ENCODE results near the gene JAML. TPM values are rescaled to one million over a fixed set of nuclear protein-coding genes. Genes with fewer than 3 reads are reported as not detected.

Gene JAML
- total and polyA plus RNA-seq, 2 of the 13 experiments (the other 11 are each of a cell fraction or from before 2014, with no cell fraction given) = 2.0 to 3.3 TPM

- FAIRE-seq (no peak), DNase-seq (ENCODE audit: low spot score) (no peak), ATAC-seq (no peak)
- intact Hi-C loops (cut with micrococcal nuclease; ENCODE audit: unreplicated experiment) (no loop called here), in situ Hi-C loops (cut with HindIII; ENCODE audit: extremely low pct_ligation_motif_present, low pct_unique_long_range_greater_than_20kb) (no loop called here)
- WGBS (ENCODE audit: low lambda C conversion rate) = 90% methylated on average over 5 of the region's 5 CpGs
- POLR2A ChIA-PET = no interaction called here
- no peaks in the 10 kb centered on the region for H3K27me3 ChIP-seq (ENCODE audit: control insufficient read depth in 1 of 2, insufficient read depth in 2 of 2, low read length in 2 of 2)
- H3K9ac ChIP-seq (ENCODE audit: insufficient read depth, low read depth, low read length) = no peak overlapping the region
- peaks cover 0 to 26% of the 10 kb centered on the region in 2 experiments for H3K36me3 ChIP-seq (replicated peaks in 1 of 2; ENCODE audit: control insufficient read depth in 1 of 2, insufficient read depth in 2 of 2, low read length in 2 of 2)
- H3K9me3 ChIP-seq (ENCODE audit: low read length) = no peaks in the 10 kb centered on the region
- CTCF ChIA-PET (ENCODE audit: low intra/inter-chr PET ratio, low total read pairs) = no interaction called here
- H3K79me2 ChIP-seq (ENCODE audit: insufficient read depth, low read length) = no peaks in the 10 kb centered on the region
- no peak overlapping the region for H3K4me2 ChIP-seq (ENCODE audit: low read depth, low read length)
- H2AFZ ChIP-seq (ENCODE audit: low read length) = no peak overlapping the region
- BruUV-seq (replicated peaks) = no TSS peak
- H3K4me3 ChIP-seq (replicated peaks in 1 of 3; ENCODE audit: insufficient read depth in 1 of 3, low read depth in 2 of 3, low read length in 3 of 3) = no peak overlapping the region
- H3K4me1 ChIP-seq (ENCODE audit: insufficient read depth, low read length) = peaks cover 25% of the 10 kb centered on the region
- TF ChIP-seq BRF2 (CRISPR knock-in tag; IDR thresholded peaks at IDR 0.05) (no peak), ZC3H13 (CRISPR knock-in tag; IDR thresholded peaks at IDR 0.05) (no peak), ZNF558 (CRISPR knock-in tag; IDR thresholded peaks at IDR 0.05; ENCODE audit: borderline replicate concordance) (no peak), GTF2F1 (IDR thresholded peaks at IDR 0.05; ENCODE audit: low read length) (no peak), NFE2 (CRISPR knock-in tag; IDR thresholded peaks at IDR 0.05) (no peak), SIX4 (CRISPR knock-in tag; IDR thresholded peaks at IDR 0.05) (no peak), ZBTB33 (CRISPR knock-in tag; IDR thresholded peaks at IDR 0.05) (no peak), ZNF225 (CRISPR knock-in tag; IDR thresholded peaks at IDR 0.05) (no peak), ZNF747 (CRISPR knock-in tag; IDR thresholded peaks at IDR 0.05; ENCODE audit: borderline replicate concordance) (no peak), HOXD1 (CRISPR knock-in tag; IDR thresholded peaks at IDR 0.05) (no peak), ZBTB42 (CRISPR knock-in tag; IDR thresholded peaks at IDR 0.05) (no peak)
- TF ChIP-seq, protein P1, sequence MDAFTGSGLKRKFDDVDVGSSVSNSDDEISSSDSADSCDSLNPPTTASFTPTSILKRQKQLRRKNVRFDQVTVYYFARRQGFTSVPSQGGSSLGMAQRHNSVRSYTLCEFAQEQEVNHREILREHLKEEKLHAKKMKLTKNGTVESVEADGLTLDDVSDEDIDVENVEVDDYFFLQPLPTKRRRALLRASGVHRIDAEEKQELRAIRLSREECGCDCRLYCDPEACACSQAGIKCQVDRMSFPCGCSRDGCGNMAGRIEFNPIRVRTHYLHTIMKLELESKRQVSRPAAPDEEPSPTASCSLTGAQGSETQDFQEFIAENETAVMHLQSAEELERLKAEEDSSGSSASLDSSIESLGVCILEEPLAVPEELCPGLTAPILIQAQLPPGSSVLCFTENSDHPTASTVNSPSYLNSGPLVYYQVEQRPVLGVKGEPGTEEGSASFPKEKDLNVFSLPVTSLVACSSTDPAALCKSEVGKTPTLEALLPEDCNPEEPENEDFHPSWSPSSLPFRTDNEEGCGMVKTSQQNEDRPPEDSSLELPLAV (CRISPR knock-in tag; conservative IDR thresholded peaks at IDR 0.05; ENCODE audit: low read depth) = no peak
- TF ChIP-seq, protein P2, sequence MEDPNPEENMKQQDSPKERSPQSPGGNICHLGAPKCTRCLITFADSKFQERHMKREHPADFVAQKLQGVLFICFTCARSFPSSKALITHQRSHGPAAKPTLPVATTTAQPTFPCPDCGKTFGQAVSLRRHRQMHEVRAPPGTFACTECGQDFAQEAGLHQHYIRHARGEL (CRISPR knock-in tag; IDR thresholded peaks at IDR 0.05) = no peak
- TF ChIP-seq, protein P3, sequence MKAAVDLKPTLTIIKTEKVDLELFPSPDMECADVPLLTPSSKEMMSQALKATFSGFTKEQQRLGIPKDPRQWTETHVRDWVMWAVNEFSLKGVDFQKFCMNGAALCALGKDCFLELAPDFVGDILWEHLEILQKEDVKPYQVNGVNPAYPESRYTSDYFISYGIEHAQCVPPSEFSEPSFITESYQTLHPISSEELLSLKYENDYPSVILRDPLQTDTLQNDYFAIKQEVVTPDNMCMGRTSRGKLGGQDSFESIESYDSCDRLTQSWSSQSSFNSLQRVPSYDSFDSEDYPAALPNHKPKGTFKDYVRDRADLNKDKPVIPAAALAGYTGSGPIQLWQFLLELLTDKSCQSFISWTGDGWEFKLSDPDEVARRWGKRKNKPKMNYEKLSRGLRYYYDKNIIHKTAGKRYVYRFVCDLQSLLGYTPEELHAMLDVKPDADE (CRISPR knock-in tag; IDR thresholded peaks at IDR 0.05) = no peak
- H4K20me1 ChIP-seq (ENCODE audit: insufficient read depth, low read length) = no peaks in the 10 kb centered on the region
- H3K27ac ChIP-seq (ENCODE audit: extremely low read length, insufficient read depth, low read length) = no peak overlapping the region
Measured at GRCh38 chr11:118233377-118233776, 8.6 kb upstream of the JAML start.
